Lower lobe of right lung (tissue), 2 donors: ENCODE measurements around the gene PLB1. TPM values are rescaled to one million over a fixed set of nuclear protein-coding genes. Genes with fewer than 3 reads are reported as not detected.

Experiments
- ATAC-seq, 2 donors: fragments of 200-7000 bp; cut with Tn5 transposase; one replicate each; pipeline ENCODE4 v1.9.1; 2020 to 2022; ENCODE audit warnings: mild to moderate bottlenecking in 2 of 2, moderate library complexity in 2 of 2
- DNase-seq: peaks from one replicate; pipeline ENCODE4 v3.0.0-alpha.2; 2020
- H3K27ac ChIP-seq: fragments of 200-600 bp; one replicate; pipeline ENCODE4 v1.8.0; 2022
- H3K27me3 ChIP-seq: fragments of 200-600 bp; one replicate; pipeline ENCODE4 v1.8.0; 2022; ENCODE audit warnings: low read depth
- H3K36me3 ChIP-seq: fragments of 200-600 bp; one replicate; pipeline ENCODE4 v1.8.0; 2022; ENCODE audit warnings: mild to moderate bottlenecking
- H3K4me1 ChIP-seq: fragments of 200-600 bp; one replicate; pipeline ENCODE4 v1.8.0; 2022
- H3K4me3 ChIP-seq: fragments of 200-600 bp; one replicate; pipeline ENCODE4 v1.8.0; 2022; ENCODE audit warnings: mild to moderate bottlenecking
- H3K9me3 ChIP-seq: fragments of 200-600 bp; one replicate; pipeline ENCODE4 v1.8.0; 2022
- CTCF ChIP-seq: fragments of 200-600 bp; IDR thresholded peaks from one replicate; pipeline ENCODE4 v1.8.0; 2022; ENCODE audit warnings: antibody characterized with exemption, mild to moderate bottlenecking
- intact Hi-C: fragments of 100-400 bp; cut with DNase I; formaldehyde crosslinking; loops from one replicate; pipeline ENCODE4 v1.11.0; 2022
- total RNA-seq: library from RNA; stranded (reverse); fragmentation: NEBNext Ultra II Directional; extraction: Animal tissue kit (Norgen Biotek cat#: 25700); gene quantifications from one replicate; pipeline ENCODE4 v1.2.1, GENCODE V29; 2021
- donor health status: DM: no; HTN: yes; CAD: no; lungs with severe emphysema.

Gene PLB1
- total RNA-seq, 1 donor from 2014 or later: 5.5 TPM

GRCh38 chr2:28506112-28506910 lies 10.5 kb downstream of the PLB1 start:
- DNase-seq (no peak), ATAC-seq (no peak)
- Histone ChIP-seq H3K4me1 (no peaks in the 10 kb centered on the region), H3K36me3 (no peaks in the 10 kb centered on the region), H3K4me3 (no peak overlapping the region), H3K27ac (no peak overlapping the region), H3K27me3 (no peaks in the 10 kb centered on the region), H3K9me3 (no peaks in the 10 kb centered on the region)
- intact Hi-C loops: no loop called here
- TF ChIP-seq CTCF: no peak

- Histone ChIP-seq H3K27ac (no peak overlapping the region), H3K9me3 (no peaks in the 10 kb centered on the region), H3K4me3 (no peak overlapping the region), H3K4me1 (no peaks in the 10 kb centered on the region), H3K36me3 (no peaks in the 10 kb centered on the region), H3K27me3 (no peaks in the 10 kb centered on the region)
- DNase-seq (no peak), ATAC-seq (peak; percentile 28 to 50)
- intact Hi-C loops: no loop called here
- TF ChIP-seq CTCF: no peak
Observed at GRCh38 chr2:28507796-28508764, 12.2 kb downstream of the PLB1 start.

- no peaks in the 10 kb centered on the region for H3K36me3 ChIP-seq
- H3K4me1 ChIP-seq: no peaks in the 10 kb centered on the region
- intact Hi-C loops: no loop called here
- no peaks in the 10 kb centered on the region for H3K9me3 ChIP-seq
- H3K4me3 ChIP-seq: no peak overlapping the region
- DNase-seq (no peak), ATAC-seq (no peak)
- no peak overlapping the region for H3K27ac ChIP-seq
- TF ChIP-seq CTCF: no peak
- H3K27me3 ChIP-seq: no peaks in the 10 kb centered on the region
Observed at GRCh38 chr2:28509361-28509760, 13.5 kb downstream of the PLB1 start.

- Histone ChIP-seq H3K27me3 (no peaks in the 10 kb centered on the region), H3K27ac (no peak overlapping the region), H3K4me1 (no peaks in the 10 kb centered on the region), H3K36me3 (no peaks in the 10 kb centered on the region), H3K4me3 (no peak overlapping the region), H3K9me3 (no peaks in the 10 kb centered on the region)
- TF ChIP-seq CTCF: no peak
- no peak for DNase-seq
- no peak for ATAC-seq
- intact Hi-C loops: no loop called here
Observed at GRCh38 chr2:28510184-28510583, 14.3 kb downstream of the PLB1 start.

- no peak for DNase-seq
- Histone ChIP-seq H3K36me3 (no peaks in the 10 kb centered on the region), H3K4me3 (no peak overlapping the region), H3K27ac (no peak overlapping the region), H3K27me3 (no peaks in the 10 kb centered on the region), H3K4me1 (no peaks in the 10 kb centered on the region), H3K9me3 (no peaks in the 10 kb centered on the region)
- no peak for ATAC-seq
- no peak for TF ChIP-seq CTCF
- intact Hi-C loops: no loop called here
Observed at GRCh38 chr2:28511871-28512606, 16.2 kb downstream of the PLB1 start.
